GM10847 (cell line): ENCODE data around the gene HBD.
"Not testable (repeated sequence)": the region's sequence is repeated elsewhere in the genome, so short reads cannot be mapped to it uniquely, and the experiment has no call there.

Experiments
- POLR2A ChIP-seq: IDR thresholded peaks from 2 replicates; pipeline ENCODE4 v1.6.1; 2011; ENCODE audit not compliant: insufficient read length; ENCODE audit errors: extremely low read depth

The HBD gene

DNA sequence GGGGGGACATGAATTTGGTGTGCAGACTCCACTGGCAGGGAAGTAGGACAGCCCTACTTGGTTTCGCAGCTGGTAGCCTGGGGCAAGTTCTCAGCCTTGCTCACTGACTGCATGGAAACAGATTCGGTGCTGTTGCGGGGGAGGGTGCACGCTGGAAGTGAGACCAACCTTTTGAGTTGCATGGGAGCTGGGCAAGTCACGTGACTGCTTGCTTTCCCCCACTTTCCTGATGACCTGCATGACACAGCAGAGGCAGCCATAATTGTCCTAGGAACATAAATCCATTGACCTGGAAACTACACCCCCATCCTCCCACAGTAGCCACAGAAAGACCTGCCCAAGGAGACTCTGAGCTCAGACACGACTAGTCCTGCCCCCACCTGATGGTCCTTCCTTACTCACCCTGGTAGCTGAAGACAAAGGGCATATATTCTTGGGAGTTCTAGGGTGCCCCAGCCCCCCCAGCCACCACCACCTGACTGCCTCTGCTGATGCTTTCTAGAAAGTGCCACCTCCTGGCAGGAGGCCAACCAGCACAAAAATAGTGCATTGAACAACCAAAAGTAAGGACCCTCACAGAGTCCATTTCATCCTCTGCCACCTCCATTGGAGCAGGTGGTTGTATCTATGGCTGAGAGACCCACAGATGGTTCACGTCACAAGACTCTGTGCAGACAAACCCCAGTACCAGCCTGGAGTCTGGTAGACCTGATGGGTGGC is 24.4 kb upstream of the HBD start:
- TF ChIP-seq POLR2A: no peak

DNA sequence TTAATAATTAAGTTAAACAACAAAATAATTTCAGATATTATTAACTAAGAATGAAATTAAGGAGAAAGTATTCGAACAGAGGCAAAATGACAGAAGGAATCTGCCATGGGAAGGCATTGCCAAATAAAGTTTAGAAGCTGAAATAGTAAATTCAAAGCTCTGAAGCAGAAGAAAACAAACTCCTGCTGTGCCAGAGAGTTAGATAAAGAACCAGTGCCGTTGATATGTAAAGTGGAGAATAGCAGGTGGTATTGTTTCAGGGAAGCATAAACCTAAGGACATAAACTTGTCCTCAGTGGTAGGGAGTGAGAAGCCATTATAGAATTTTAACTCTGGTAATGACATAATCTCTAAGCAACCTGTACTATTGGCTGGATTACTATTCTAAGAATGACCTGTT is 23.0 kb upstream of the HBD start:
- TF ChIP-seq POLR2A: no peak

DNA sequence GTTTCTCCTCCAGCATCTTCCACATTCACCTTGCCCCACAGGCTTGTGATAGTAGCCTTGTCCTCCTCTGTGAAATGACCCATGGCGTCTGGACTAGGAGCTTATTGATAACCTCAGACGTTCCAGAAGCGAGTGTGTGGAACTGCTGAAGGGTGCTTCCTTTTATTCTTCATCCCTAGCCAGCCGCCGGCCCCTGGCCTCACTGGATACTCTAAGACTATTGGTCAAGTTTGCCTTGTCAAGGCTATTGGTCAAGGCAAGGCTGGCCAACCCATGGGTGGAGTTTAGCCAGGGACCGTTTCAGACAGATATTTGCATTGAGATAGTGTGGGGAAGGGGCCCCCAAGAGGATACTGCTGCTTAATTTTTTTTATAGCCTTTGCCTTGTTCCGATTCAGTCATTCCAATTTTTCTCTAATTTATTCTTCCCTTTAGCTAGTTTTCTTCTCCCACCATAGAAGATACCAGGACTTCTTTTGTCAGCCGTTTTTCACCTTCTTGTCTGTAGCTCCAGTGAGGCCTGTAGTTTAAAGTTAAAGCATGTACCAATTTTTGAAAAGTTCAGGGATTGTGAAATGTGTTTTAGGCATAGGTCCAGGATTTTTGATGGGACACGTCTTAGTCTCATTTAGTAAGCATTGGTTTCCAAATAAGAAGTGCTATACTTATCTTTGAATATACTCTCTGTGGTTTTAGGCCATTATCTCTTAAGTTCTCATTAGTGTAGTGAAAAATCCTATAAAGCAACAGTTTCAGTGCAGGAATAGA is 20.5 kb upstream of the HBD start, which contains the start of gene HBG2:
Gene HBG2 (minus strand): TSS at position 136 of the 768 bp plus-strand sequence. CDS start 53 bp downstream, at position 83.
- TF ChIP-seq POLR2A: not testable (repeated sequence)

DNA sequence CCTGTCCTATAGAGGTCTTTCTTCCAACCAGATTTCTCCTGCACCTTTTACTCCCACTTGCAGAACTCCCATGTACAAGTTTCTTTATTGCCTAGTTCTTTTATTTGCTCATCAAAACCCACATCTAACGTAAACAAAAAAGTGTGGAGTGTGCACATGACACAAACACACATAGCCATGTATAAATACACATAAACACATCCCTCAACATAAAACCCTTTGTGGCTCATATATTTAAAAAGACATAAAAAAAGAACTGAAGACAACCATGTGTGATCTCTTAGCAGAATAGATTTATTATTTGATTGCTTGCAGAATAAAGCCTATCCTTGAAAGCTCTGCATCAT is 18.6 kb upstream of the HBD start:
- TF ChIP-seq POLR2A: no peak

DNA sequence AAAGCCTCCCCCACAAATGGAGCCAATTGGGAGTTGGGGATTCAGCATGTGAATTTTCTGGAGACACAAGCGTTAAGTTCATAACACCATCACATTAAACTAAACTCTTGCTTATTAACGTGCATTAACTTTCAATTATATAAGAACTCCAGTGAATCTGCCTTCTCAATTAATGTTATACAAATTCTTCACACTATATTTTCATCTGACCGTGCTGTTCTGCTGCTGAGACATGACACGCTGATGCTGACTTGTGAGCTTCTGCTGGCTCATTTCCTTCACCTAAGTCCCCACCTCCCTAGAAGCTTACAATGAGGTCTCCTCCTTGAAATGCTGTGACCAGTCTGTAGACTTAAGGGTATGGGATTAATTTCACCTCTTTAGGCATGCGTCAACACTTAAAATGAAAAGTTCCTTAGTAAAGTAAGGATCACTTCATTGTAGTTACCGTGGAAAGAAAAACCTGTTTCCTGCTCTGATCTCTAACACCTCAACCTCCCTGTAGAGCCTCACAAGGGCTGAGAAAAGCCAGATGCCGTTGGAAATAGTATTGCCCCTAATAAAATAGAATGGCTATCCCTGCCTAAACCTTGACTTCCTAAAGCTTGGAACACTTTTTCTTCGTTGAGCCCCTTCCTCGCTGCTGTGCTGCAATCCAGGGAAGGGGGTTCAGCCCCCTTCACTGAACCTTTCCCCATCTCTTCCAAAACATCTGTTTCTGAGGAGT is 18.1 kb upstream of the HBD start:
- no peak for TF ChIP-seq POLR2A

DNA sequence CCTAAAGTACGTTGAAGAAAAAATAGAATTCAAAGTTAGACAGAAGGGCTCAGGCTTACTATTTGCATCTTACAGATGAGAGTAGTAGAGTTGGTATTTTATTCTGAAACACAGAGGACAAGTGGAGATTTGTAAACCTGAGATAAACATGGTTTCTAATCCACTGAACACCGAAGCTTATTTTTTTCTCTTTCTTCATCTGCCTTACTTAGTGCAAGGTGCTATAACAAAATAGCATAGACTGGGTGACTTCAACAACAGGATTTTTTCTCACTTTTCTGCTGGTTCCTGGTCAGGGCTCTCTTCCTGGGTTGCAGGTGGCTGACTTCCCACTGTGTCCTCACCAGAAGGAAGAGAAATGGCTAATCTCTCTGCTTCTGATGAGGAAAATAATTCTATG is 17.5 kb upstream of the HBD start:
- TF ChIP-seq POLR2A: no peak

DNA sequence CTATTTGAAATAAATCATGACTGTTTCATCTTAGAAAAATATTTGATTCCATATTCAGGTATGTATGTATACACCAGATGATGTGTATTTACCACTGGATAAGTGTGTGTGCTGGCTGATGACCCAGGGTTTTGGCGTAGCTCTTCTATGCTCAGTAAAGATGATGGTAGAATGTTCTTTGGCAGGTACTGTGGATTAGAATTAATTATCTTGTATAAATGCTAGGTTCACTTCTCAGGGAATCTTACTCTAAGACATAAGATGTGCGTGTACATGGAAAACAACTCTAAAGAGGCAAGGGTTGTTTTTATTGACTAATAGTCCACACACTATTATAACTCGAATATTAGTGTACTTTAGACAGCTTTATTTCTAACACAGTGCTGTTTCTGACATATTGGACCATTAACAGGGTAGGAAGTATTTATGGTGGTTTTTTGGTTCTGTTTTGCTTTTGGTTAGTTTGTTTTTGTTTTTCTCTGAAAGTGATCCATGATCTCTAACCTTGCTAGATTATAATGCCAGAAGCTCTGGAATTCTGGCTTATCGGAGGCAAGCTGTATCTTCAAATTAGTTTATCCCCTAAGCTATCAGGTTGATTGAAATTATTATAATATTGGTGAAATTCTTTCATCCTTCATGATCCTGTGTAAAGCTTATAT is 16.4 kb upstream of the HBD start:
- no peak for TF ChIP-seq POLR2A

DNA sequence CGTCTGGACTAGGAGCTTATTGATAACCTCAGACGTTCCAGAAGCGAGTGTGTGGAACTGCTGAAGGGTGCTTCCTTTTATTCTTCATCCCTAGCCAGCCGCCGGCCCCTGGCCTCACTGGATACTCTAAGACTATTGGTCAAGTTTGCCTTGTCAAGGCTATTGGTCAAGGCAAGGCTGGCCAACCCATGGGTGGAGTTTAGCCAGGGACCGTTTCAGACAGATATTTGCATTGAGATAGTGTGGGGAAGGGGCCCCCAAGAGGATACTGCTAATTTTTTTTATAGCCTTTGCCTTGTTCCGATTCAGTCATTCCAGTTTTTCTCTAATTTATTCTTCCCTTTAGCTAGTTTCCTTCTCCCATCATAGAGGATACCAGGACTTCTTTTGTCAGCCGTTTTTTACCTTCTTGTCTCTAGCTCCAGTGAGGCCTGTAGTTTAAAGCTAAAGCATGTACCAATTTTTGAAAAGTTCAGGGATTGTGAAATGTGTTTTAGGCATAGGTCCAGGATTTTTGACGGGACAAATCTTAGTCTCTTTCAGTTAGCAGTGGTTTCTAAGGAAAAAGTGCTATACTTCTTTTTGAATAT is 15.6 kb upstream of the HBD start, which contains the start of gene HBG1:
Gene HBG1 (minus strand): TSS at position 51 of the 590 bp plus-strand sequence. CDS start 53 bp downstream, outside the sequence.
- TF ChIP-seq POLR2A: not testable (repeated sequence)

DNA sequence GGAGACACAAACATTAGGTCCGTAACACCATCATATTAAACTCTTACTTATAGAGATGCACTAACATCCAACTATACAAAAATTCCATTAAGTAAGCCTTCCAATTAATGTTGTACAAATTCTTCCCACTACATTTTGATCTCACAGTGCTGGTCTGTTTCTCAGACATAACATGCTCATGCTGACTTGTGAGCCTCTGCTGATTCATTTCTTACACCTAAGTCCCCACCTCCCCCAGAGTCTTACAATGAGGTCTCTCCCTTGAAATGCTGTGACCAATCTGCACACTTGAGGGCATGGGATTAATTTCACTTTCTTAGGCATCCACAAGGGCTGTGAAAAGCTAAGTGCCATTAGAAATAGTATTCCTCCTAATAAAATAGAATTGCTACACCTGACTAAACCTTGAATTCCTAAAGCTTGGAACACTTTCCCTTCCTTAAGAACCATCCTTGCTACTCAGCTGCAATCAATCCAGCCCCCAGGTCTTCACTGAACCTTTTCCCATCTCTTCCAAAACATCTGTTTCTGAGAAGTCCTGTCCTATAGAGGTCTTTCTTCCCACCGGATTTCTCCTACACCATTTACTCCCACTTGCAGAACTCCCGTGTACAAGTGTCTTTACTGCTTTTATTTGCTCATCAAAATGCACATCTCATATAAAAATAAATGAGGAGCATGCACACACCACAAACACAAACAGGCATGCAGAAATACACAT is 13.3 kb upstream of the HBD start:
- no peak for TF ChIP-seq POLR2A

DNA sequence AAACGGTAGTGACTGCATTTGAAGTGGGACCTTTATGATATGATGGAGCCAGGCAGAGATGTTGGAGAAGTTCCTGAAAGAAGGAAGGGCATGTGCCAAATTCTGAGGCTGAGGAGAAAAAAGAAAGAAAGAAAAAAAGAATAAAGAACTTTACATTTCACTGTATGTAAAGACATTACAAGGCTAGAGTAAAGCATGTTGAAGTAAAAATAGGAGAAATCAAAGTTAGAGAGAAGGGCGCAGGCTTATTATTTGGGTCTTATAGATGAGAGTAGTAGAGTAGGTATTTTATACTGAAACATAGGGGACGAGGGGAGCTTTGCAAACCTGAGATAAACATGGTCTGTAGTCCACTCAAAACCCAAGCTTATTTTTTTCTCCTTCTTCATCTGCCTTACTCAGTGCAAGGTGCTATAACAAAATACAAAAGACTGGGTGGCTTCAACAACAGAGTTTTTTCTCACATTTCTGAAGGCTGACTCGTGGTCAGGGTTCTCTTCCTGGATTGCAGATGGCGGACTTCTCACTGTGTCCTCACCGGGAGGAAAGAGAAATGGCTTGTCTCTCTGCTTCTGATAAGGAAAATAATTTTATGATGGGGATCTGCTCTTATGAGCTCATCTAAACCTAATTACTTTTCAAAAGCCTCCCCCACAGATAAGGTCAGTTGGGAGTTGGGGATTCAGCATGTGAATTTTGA is 12.6 kb upstream of the HBD start:
- TF ChIP-seq POLR2A: no peak

DNA sequence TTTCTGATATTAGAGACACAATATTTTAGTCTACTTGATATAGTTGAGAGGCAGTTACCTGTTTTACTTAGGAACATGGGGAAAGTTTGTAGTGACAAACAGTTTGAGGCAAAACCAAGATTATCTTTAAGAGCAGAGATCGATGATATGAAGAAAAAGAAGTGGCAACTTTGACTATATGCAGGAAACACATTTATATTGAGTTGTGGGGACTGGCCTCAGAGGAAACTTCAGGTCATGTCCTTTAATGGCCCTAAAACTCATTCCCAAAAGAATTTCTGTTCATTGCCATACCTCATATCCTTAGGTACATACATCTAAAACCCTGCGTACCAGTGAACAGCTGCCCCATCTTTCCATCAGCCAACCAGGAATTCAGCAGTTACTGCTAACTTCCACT is 10.9 kb upstream of the HBD start:
- TF ChIP-seq POLR2A: no peak

DNA sequence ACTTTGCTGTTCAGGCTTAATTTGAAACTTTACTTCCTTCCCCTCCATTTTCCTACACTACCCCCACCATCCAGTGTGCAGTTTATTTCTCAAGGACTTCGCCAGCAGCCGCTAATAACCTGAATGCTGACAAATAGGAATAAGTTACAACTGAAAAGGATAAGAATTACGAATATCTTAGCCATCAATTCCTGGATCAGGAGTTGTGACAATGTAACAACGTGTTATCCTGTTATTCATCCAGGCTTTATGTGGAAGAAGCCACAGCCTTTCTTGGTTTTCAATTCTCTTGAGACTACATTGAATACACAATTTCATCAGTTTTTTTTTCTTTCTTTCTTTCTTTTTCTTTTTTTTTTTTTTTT is 9.5 kb upstream of the HBD start:
- TF ChIP-seq POLR2A: no peak

DNA sequence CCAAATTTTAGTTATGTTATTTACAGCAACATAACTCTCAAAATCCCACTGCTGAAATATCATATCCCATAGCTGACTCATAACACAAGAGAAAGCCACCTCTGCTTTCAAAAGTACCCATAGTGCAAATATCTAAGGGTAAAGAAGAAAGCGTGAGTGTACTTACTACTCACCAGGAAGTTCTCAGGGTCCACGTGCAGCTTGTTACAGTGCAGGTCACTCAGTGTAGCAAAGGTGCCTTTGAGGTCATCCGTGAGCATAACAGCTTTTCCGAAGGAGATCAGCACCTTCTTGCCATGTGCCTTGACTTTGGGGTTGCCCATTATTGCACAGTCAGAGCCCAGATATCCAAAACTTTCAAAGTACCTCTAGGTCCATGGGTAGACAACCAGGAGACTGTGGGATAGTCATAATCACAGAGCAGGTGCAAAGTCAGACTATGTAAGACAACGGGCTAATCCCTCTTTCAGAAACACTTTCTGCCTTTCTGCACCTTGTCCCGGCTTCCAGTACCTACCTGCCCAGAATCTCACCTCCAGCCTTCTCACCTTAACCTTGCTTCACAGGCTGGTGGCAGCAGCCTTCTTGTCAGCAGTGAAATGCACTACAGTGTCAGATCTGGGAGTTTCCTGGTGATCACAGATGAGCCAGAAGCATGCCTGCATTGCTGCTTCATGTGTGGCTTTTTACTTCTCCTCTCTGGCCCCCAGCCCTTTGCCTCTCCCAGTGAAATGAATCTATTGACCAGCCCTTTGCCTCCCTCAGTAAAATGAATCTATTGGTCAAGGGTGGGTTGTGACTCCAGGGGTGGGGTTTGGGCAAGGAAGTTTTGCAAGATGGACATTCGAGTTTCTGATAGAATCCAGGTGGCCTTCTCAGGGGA is 8.9 kb upstream of the HBD start:
- no peak for TF ChIP-seq POLR2A

DNA sequence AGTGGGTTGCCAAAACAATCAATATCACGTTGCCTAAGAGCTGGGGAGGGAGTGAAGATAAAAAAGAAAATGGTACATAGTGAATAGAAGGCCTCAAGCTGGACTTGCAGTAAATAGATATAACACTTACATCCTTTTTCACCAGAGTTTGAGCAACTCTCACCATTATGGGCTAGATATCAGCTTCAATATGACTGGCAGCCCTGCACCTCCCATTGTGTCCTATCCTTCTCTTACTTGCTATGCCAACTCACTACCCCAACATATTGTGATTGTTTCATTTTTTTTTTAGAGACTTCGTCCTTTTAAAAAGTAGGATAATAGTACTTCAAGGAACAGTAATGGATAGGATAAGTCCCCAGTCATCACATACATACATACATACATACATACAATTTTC is 7.9 kb upstream of the HBD start:
- no peak for TF ChIP-seq POLR2A
